22Rv1 (cell line): ENCODE data around the gene IGF1R.

Experiments
- H3K27ac ChIP-seq: fragments of 450-650 bp; 2 replicates; pipeline ENCODE4 v1.5.1; 2017
- CTCF ChIP-seq: fragments of 450-650 bp; IDR thresholded peaks from 2 replicates; pipeline ENCODE4 v1.5.1; 2017; ENCODE audit warnings: mild to moderate bottlenecking
- ZFX ChIP-seq: fragments of 450-650 bp; IDR thresholded peaks from 2 replicates; pipeline ENCODE4 v1.6.1; 2017; ENCODE audit warnings: antibody characterized with exemption, borderline replicate concordance

Gene IGF1R

GRCh38 chr15:98874370-98874769, 226.0 kb downstream of the IGF1R start:
- no peak overlapping the region for H3K27ac ChIP-seq
- TF ChIP-seq ZFX: no peak
- no peak for TF ChIP-seq CTCF

GRCh38 chr15:98874773-98875172, 226.4 kb downstream of the IGF1R start:
- no peak overlapping the region for H3K27ac ChIP-seq
- TF ChIP-seq ZFX: no peak
- no peak for TF ChIP-seq CTCF

- H3K27ac ChIP-seq: no peak overlapping the region
- TF ChIP-seq CTCF (no peak), ZFX (no peak)
Observed at GRCh38 chr15:98875309-98875708, 227.0 kb downstream of the IGF1R start.

- TF ChIP-seq ZFX (no peak), CTCF (no peak)
- no peak overlapping the region for H3K27ac ChIP-seq
Observed at GRCh38 chr15:98876451-98877369, 228.4 kb downstream of the IGF1R start.

- TF ChIP-seq ZFX (no peak), CTCF (no peak)
- no peak overlapping the region for H3K27ac ChIP-seq
Observed at GRCh38 chr15:98878172-98878571, 229.8 kb downstream of the IGF1R start.

GRCh38 chr15:98878862-98879261, 230.5 kb downstream of the IGF1R start:
- TF ChIP-seq ZFX (no peak), CTCF (no peak)
- H3K27ac ChIP-seq: no peak overlapping the region
